HepG2 (cell line): Measurements from ENCODE around the gene FNDC3B. TPM values are rescaled to one million over a fixed set of nuclear protein-coding genes. Genes with fewer than 3 reads are reported as not detected.
A peak's percentile ranks its signal among the peaks of the same experiment; 100 is the strongest.

Source experiments
- BCL6 ChIP-seq: IDR thresholded peaks from 2 replicates; pipeline ENCODE4 v1.6.1; 2016; ENCODE audit warnings: missing genetic modification reagents, missing compliant biosample characterization
- CREM ChIP-seq, 2 experiments: sonication (generic) in 1 of 2; formaldehyde crosslinking in 1 of 2; IDR thresholded peaks; 2 replicates each; pipeline versions ENCODE4 v1.4.0 to v1.6.1; 2016 to 2020; ENCODE audit warnings: antibody characterized with exemption in 1 of 2, mild to moderate bottlenecking in 1 of 2, missing genetic modification reagents in 1 of 2
- CTCF ChIP-seq: sonication (generic); formaldehyde crosslinking; IDR thresholded peaks from 2 replicates; pipeline ENCODE4 v1.5.0; 2020; ENCODE audit warnings: mild to moderate bottlenecking, missing genetic modification reagents, moderate library complexity
- HMG20B ChIP-seq: conservative IDR thresholded peaks from 2 replicates; pipeline ENCODE4 v1.6.1; 2016; ENCODE audit warnings: missing genetic modification reagents, missing compliant biosample characterization
- RXRB ChIP-seq: IDR thresholded peaks from 2 replicates; pipeline ENCODE4 v1.6.1; 2016; ENCODE audit warnings: borderline replicate concordance, missing genetic modification reagents, missing compliant biosample characterization
- SMYD3 ChIP-seq: sonication (generic); formaldehyde crosslinking; IDR thresholded peaks from 2 replicates; pipeline ENCODE4 v1.8.1; 2023; ENCODE audit warnings: mild to moderate bottlenecking, missing genetic modification reagents
- TOE1 ChIP-seq: sonication (generic); formaldehyde crosslinking; IDR thresholded peaks from 2 replicates; pipeline ENCODE4 v1.4.0; 2020; ENCODE audit warnings: mild to moderate bottlenecking, missing genetic modification reagents
- WIZ ChIP-seq: sonication (generic); formaldehyde crosslinking; IDR thresholded peaks from 2 replicates; pipeline ENCODE4 v1.5.1; 2020; ENCODE audit warnings: mild to moderate bottlenecking, missing genetic modification reagents
- XBP1 ChIP-seq: sonication (generic); formaldehyde crosslinking; IDR thresholded peaks from 2 replicates; pipeline ENCODE4 v1.5.0; 2020; ENCODE audit warnings: missing genetic modification reagents
- ZBTB40 ChIP-seq, 2 experiments: fragments of 450-650 bp in 1 of 2; sonication (generic) in 1 of 2; formaldehyde crosslinking in 1 of 2; IDR thresholded peaks; 2 replicates each; pipeline versions ENCODE4 v1.6.1 to v1.8.0; 2016 to 2022; ENCODE audit warnings: antibody characterized with exemption in 1 of 2, mild to moderate bottlenecking in 1 of 2, missing genetic modification reagents in 1 of 2
- ZBTB46 ChIP-seq: sonication (generic); formaldehyde crosslinking; IDR thresholded peaks from 2 replicates; pipeline ENCODE4 v1.4.0; 2020; ENCODE audit warnings: mild to moderate bottlenecking, missing genetic modification reagents, borderline replicate concordance
- ZC3H13 ChIP-seq: sonication (generic); formaldehyde crosslinking; IDR thresholded peaks from 2 replicates; pipeline ENCODE4 v1.8.1; 2023; ENCODE audit warnings: mild to moderate bottlenecking, missing genetic modification reagents, moderate library complexity
- ZFP36 ChIP-seq: fragments of 150-350 bp; IDR thresholded peaks from 2 replicates; pipeline ENCODE4 v1.6.1; 2018; ENCODE audit warnings: borderline replicate concordance, low read length, low read depth; ENCODE audit not compliant: partially characterized antibody
- ZMAT5 ChIP-seq: sonication (generic); formaldehyde crosslinking; IDR thresholded peaks from 2 replicates; pipeline ENCODE4 v1.5.0; 2020; ENCODE audit warnings: mild to moderate bottlenecking, low read depth, missing genetic modification reagents, borderline replicate concordance
- ZNF274 ChIP-seq: sonication (generic); formaldehyde crosslinking; IDR thresholded peaks from 2 replicates; pipeline ENCODE4 v1.5.1; 2020; ENCODE audit warnings: mild to moderate bottlenecking, missing genetic modification reagents
- ZNF615 ChIP-seq: sonication (generic); formaldehyde crosslinking; IDR thresholded peaks from 2 replicates; pipeline ENCODE4 v1.5.0; 2020; ENCODE audit warnings: mild to moderate bottlenecking, missing genetic modification reagents, borderline replicate concordance
- ZNF709 ChIP-seq: sonication (generic); formaldehyde crosslinking; IDR thresholded peaks from 2 replicates; pipeline ENCODE4 v1.5.0; 2020; ENCODE audit warnings: mild to moderate bottlenecking, missing genetic modification reagents
- polyA plus RNA-seq, 8 experiments: library from polyadenylated mRNA; depleted of rRNA in 3 of 8; stranded (reverse) in 7 of 8; unstranded in 1 of 8; fragments of >200 nt; fragmentation: Illumina TruSeq in 4 of 8; extraction: Trizol in 4 of 8; gene quantifications; 2 replicates each; pipeline versions ENCODE4 v1.2.1 to v1.2.3, GENCODE V29; 2011 to 2016; ENCODE audit warnings: low read depth in 4 of 8, missing spikeins in 1 of 8, mixed read lengths in 1 of 8; ENCODE audit not compliant: insufficient read depth in 1 of 8
- total RNA-seq, 5 experiments: library from RNA; depleted of rRNA; stranded (reverse); fragments of >200 nt; fragmentation: Illumina TruSeq; extraction: Trizol; gene quantifications; 2 replicates each; pipeline ENCODE4 v1.2.3, GENCODE V29; 2016; ENCODE audit warnings: low read depth in 1 of 5

The FNDC3B gene
- total and polyA plus RNA-seq, 2 of the 13 experiments (the other 11 are each of a cell fraction or from before 2014, with no cell fraction given): 74.8 to 103 TPM

GRCh38 chr3:172101107-172101506, 61.7 kb downstream of the FNDC3B start (continued):
- peak; percentile 93 for TF ChIP-seq CREM (IDR thresholded peaks at IDR 0.05)
- TF ChIP-seq CREM (CRISPR knock-in tag; IDR thresholded peaks at IDR 0.05): no peak
- no peak for TF ChIP-seq ZMAT5
- no peak for TF ChIP-seq WIZ (CRISPR knock-in tag)
- TF ChIP-seq XBP1 (CRISPR knock-in tag): no peak
- no peak for TF ChIP-seq ZC3H13
- no peak for TF ChIP-seq ZBTB46 (CRISPR knock-in tag)
- peak; percentile 93 for TF ChIP-seq BCL6 (CRISPR knock-in tag)
- TF ChIP-seq ZNF615 (CRISPR knock-in tag): no peak
- TF ChIP-seq ZBTB40 (IDR thresholded peaks at IDR 0.05): no peak
- TF ChIP-seq ZBTB40 (CRISPR knock-in tag; IDR thresholded peaks at IDR 0.05): no peak
- TF ChIP-seq HMG20B (CRISPR knock-in tag): 0 out of 2 replicates have a peak, but pooled peaks have one; percentile 51
- TF ChIP-seq ZFP36: no peak
- no peak for TF ChIP-seq CTCF (CRISPR knock-in tag)
- peak; percentile 91; the same call in 1 of the 2 replicates for TF ChIP-seq TOE1 (CRISPR knock-in tag)
- TF ChIP-seq RXRB: peak; percentile 82
- no peak for TF ChIP-seq ZNF709 (CRISPR knock-in tag)
- no peak for TF ChIP-seq ZNF274 (CRISPR knock-in tag)
- no peak for TF ChIP-seq SMYD3
